ENCODE data around the gene MTCH1. TPM values are rescaled to one million over a fixed set of nuclear protein-coding genes. Genes with fewer than 3 reads are reported as not detected.

The MTCH1 gene
- total and polyA plus RNA-seq, 10 of the 15 experiments (the other 5 are each of a cell fraction or from before 2014, with no cell fraction given), result 7.2 to 128 (median 85.2) TPM

DNA sequence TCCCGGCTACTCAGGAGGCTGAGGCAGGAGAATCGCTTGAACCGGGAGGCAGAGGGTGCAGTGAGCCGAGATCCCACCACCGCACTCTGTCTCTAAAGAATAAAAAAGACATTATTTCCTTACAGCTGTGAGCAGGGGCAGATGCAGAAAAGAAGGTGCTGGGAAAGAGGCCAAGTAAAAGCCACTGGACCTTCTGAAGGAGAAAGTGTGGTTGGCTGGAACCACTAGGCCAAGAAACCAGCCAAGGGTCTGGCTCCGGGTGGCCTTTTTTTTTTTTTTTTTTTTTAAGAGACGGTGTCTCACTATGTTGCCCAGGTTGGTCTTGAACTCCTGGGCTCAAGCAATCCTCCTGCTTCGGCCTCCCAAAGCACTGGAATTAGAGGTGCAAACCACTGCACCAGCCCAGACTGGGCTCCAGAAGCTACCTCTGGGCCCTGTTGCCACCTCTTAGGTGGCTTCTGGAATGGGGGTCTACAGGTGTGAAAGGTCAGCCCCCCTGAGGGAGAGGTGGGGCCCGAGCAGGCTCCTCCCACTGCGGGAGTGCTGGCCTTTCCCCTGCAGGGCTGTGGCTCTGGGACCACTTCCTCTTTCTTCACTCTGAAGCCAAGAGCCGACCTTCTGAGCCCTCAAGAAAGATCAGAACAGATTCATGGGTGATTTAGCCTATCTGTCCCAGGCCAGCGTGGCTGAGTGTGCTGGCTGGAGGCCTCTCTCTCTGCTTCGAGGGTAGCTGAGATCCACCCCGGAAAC is 19.2 kb upstream of the MTCH1 start, which contains the start of gene FGD2 (continued):
- TF ChIP-seq, protein P1, sequence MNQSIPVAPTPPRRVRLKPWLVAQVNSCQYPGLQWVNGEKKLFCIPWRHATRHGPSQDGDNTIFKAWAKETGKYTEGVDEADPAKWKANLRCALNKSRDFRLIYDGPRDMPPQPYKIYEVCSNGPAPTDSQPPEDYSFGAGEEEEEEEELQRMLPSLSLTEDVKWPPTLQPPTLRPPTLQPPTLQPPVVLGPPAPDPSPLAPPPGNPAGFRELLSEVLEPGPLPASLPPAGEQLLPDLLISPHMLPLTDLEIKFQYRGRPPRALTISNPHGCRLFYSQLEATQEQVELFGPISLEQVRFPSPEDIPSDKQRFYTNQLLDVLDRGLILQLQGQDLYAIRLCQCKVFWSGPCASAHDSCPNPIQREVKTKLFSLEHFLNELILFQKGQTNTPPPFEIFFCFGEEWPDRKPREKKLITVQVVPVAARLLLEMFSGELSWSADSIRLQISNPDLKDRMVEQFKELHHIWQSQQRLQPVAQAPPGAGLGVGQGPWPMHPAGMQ (IDR thresholded peaks at IDR 0.05; ENCODE audit: borderline replicate concordance), result no peak
- TF ChIP-seq GABPA (IDR thresholded peaks at IDR 0.05; ENCODE audit: low read depth) (no peak), ZNF384 (IDR thresholded peaks at IDR 0.05; ENCODE audit: borderline replicate concordance, low read depth, low read length) (no peak; the same call in 1 of the 2 replicates), MTA3 (IDR thresholded peaks at IDR 0.05; ENCODE audit: borderline replicate concordance, low read length) (no peak), NR2C1 (IDR thresholded peaks at IDR 0.05) (peak; percentile 75), SMAD5 (IDR thresholded peaks at IDR 0.05; ENCODE audit: low read depth) (no peak), ZNF217 (IDR thresholded peaks at IDR 0.05) (peak; percentile 26; the same call in 1 of the 2 replicates), MTA2 (IDR thresholded peaks at IDR 0.05; ENCODE audit: low read depth) (no peak; the same call in 1 of the 2 replicates), SUZ12 (IDR thresholded peaks at IDR 0.05; ENCODE audit: unreplicated experiment) (no peak), POU2F2 (IDR thresholded peaks at IDR 0.05; ENCODE audit: borderline replicate concordance, low read depth, low read length) (no peak), NR2C2 (IDR thresholded peaks at IDR 0.05; ENCODE audit: borderline replicate concordance, control insufficient read depth, insufficient read length, low read depth) (no peak)
- TF ChIP-seq, protein P2, sequence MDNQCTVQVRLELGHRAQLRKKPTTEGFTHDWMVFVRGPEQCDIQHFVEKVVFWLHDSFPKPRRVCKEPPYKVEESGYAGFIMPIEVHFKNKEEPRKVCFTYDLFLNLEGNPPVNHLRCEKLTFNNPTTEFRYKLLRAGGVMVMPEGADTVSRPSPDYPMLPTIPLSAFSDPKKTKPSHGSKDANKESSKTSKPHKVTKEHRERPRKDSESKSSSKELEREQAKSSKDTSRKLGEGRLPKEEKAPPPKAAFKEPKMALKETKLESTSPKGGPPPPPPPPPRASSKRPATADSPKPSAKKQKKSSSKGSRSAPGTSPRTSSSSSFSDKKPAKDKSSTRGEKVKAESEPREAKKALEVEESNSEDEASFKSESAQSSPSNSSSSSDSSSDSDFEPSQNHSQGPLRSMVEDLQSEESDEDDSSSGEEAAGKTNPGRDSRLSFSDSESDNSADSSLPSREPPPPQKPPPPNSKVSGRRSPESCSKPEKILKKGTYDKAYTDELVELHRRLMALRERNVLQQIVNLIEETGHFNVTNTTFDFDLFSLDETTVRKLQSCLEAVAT (IDR thresholded peaks at IDR 0.05), result no peak
- TF ChIP-seq, protein P3, sequence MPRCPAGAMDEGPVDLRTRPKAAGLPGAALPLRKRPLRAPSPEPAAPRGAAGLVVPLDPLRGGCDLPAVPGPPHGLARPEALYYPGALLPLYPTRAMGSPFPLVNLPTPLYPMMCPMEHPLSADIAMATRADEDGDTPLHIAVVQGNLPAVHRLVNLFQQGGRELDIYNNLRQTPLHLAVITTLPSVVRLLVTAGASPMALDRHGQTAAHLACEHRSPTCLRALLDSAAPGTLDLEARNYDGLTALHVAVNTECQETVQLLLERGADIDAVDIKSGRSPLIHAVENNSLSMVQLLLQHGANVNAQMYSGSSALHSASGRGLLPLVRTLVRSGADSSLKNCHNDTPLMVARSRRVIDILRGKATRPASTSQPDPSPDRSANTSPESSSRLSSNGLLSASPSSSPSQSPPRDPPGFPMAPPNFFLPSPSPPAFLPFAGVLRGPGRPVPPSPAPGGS (IDR thresholded peaks at IDR 0.05; ENCODE audit: borderline replicate concordance, insufficient read depth, low read depth, low read length, poor library complexity, severe bottlenecking), result no peak
- TF ChIP-seq, protein P4, sequence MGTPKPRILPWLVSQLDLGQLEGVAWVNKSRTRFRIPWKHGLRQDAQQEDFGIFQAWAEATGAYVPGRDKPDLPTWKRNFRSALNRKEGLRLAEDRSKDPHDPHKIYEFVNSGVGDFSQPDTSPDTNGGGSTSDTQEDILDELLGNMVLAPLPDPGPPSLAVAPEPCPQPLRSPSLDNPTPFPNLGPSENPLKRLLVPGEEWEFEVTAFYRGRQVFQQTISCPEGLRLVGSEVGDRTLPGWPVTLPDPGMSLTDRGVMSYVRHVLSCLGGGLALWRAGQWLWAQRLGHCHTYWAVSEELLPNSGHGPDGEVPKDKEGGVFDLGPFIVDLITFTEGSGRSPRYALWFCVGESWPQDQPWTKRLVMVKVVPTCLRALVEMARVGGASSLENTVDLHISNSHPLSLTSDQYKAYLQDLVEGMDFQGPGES (IDR thresholded peaks at IDR 0.05), result no peak
